ENCODE data around the gene SLC4A8.

SLC4A8 gene

DNA sequence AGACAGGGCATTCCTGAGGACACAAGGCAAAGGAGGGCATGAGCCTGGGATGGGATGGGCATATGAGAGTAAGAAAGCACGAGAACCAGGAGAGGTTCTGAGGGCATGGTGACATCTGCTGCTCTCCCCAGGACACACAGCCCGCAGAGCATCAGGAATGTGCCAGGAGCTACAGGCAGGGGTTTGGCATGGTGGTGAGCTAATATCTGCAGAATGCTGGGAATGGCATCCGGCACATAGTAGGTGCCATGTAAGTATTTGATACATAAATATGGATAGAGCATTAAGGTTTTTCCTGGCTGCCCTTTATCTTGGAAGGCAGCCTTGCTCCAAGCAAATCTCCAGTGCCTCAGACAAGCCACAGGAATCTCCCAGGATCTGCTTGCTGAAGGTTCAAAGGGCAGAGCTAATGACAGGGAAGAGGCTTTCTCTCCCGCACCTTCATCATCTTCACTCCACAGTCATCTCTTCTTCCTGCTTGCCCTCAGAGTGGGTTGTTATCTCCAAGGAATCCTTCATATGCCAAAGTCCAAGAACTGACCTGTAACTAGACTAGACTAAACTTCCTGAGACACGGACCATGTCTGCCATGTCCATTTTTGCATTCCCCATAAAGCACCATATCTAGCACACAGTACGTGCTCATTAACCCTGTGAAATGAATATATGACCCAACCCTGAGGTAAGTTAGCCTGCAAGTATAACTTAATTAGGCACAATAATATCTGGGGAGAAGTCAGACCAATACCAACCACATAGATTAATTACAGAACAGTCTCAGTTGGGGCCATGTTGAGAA, 104.4 kb downstream of the SLC4A8 start:
- no peak for DNase-seq

DNA sequence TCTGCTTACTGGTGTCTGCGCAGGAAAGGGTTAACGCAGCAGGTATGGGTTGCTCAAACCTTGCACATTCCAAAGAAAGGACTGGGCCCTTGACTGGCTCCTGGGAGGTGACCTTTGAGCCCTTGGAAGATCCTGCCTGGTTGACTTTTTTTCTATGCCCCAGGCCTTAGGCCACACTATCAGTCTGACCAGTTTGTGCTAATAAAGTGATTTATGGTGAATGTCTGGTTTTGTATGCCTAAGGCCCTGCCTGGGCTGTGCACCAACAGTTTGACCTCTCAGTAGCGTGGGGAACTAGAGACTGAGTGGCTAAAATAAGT, 105.0 kb downstream of the SLC4A8 start:
- no peak for DNase-seq

DNA sequence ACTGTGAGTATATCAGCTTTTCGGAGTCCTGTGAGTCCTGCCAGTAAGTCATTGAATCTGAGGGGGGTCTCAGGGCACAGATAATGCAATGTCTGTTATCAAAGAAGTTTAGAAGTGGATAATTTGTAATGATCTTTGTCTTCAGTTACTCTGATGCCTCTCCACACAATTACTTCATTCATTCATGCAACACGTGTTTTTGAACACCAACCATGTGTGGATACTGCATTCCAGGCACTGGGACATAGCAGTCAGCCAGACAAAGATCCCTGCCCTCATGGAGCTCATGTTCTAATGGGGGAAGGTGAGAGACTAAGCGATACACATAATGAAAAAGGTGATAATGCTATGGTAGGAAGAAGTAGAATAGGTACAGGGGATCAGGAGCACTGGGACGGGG, 105.6 kb downstream of the SLC4A8 start:
- no peak for DNase-seq

- DNase-seq, result no peak
These were observed 106.8 kb downstream of the SLC4A8 start for GRCh38 chr12:51531284-51531977.

- DNase-seq, result peak; percentile 75 to 82
These were observed 107.4 kb downstream of the SLC4A8 start for GRCh38 chr12:51531978-51532497.

DNA sequence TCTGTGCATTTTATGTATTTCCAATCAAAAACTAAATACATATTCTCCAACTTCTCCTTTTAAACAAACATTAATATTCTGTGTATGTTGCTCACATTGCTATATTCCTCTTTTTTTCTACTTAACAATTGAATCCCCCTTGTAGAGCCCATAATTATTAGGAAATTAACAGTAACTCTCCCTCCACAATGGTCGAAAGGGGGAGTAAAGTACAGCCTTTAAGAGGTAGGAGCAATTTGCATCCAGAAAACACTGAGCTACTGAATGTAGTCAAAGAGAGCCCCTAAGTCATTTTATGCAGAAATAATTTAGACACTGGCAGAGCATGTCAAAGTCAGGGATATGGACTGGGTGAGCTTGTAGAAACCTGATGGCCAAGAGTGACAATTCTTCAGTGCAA, 109.2 kb downstream of the SLC4A8 start:
- no peak for DNase-seq

GRCh38 chr12:51534216-51535074, 109.8 kb downstream of the SLC4A8 start:
- DNase-seq, result no peak

- DNase-seq, result no peak
These were observed 111.5 kb downstream of the SLC4A8 start for GRCh38 chr12:51536159-51536558.

DNA sequence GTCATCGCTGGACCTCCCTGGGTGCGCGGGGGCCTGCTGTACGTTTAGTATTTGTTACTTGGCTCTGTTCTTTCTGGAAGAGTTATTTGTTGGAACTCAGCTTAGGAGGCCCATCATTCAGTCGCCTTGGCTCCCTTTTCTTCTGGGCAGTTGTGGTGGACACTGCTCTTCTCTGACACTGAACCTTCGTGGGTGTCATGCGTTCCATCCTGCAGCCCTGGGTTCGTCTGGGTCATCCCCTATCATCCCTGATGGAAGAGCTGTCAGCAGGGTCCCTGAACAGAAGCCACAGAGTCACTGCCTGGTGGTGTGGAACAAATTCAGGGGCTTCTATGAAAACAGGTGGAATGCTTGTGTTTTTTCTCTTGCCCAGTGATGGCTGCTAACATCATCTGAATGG, 113.5 kb downstream of the SLC4A8 start:
- DNase-seq, result no peak

- no peak for DNase-seq
These were observed 114.0 kb downstream of the SLC4A8 start for GRCh38 chr12:51538599-51538998.

GRCh38 chr12:51540996-51541395, 116.4 kb downstream of the SLC4A8 start:
- no peak for DNase-seq

- DNase-seq, result no peak
These were observed 121.5 kb downstream of the SLC4A8 start for GRCh38 chr12:51546097-51546496.

DNA sequence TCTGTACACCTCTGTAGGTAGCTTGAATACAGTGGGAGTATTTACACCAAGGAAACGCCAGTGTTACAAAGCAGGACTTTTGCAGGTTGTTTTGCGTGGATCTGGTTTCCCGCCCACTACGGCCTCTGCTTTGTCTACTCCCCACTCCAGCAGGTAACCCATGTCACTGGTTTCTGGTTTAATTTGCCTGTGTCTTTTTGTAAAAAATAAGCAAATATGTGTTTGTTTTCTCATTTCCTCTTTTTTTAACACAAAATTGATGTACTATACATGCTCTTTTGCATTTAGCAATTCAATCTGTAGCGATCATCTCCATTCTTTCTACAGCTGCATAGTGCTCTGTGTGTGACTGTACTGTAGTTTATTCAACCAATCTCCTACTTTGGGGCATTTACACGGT, 123.0 kb downstream of the SLC4A8 start:
- no peak for DNase-seq

DNA sequence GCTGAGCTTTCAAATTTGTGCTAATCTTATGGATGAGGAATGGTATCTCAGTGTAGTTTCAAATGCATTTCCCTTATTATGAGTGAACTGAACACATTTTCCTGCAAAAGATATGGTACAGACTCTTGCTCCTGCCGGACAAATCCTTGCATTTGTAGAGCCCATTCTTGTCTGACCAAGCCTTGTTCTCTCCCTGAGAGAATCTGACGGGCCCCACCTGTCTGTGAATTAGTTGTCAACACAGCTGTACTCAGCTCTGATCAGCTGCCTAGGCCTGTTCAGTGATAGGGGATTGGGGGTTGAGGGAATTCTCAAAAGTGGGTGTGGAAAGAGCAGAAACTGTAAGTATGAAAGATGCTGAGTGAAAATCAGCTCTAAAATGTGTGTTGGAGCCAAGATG, 123.6 kb downstream of the SLC4A8 start:
- DNase-seq, result no peak

GRCh38 chr12:51549637-51550036, 125.0 kb downstream of the SLC4A8 start:
- DNase-seq, result no peak
